Kasumi-1 (cell line): ENCODE data around the gene TAGLN.

Experiments used
- DNase-seq, 2 experiments: peaks; one replicate each; lab custom pipeline; 2025; lab: John Stamatoyannopoulos, UW

TAGLN gene

DNA sequence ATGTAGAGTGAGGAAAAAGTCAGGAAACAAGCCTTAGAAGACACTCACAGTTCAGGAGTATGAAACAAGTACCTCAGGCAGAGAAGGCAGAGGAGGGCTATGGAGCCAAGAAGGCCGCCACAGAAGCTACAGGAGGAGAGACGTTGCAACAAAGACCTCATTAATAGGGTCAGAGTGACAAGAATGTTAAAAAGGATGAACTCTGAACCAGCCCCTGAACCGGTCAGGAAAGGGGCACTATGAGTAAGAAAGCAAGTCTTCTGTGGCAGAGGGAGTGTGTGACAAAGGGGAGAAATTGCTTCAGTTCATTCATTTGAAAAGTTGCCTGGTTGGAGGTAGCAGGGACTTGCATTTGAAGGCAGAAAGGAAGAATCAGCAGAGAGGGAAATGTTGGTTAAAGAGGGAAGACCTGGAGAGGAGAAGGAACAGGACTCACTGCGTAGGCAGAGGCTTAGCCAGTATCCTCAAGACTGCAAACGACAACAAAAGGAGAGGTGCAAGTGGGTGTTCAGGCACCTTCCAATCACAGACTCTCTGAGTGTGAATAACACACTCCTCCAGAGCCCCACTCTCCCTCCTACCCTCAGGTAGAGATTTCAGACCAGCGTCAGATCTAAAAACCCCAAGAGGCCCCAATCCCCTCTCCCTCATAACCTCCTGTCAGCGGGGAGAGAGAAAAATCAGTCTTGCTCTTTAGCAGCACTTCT, 15.4 kb downstream of the TAGLN start:
- DNase-seq, result no peak

DNA sequence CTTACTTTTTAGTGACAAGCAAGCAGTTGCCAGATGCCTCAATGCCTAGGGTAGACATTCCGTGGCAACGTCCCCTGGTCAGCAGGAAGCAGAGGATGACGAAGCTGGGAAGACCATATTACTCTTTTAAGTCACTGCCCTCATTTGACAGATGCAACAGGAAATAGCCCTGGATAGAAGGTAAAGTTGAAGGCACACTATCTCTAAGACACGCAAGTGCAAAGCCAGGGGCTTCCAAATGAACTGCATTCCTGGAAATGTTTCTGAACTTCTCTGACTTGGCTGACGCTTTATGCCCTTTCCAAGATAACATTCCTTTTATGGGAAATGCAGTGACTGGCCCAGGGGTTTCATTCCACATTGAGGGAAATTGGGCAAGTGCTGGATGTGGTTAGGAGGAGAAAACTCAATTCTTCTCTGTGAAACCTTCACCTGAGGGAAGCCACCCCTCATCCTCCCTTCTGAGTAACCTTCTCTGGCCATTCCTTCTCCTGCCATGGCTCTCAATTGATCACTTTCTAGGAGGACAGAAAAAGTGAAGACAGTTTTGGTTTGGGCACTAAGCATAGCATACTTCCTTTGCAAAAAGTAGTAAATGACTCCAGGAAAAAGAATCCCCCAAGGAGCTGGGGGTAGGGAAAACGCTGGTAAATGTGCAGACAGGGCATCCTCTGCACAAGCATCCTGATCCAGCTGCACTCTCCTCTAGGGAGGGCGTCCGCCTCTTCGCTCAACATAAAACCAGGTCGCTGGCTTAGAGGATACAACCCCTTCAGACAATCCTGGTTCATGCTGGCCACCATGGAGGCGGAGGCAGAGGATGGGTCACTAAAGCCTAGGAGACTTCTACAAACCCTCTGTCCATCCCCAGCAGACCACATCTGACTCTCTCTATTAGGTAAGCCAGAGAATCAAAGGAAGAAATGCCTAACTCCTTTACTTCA, 18.2 kb downstream of the TAGLN start:
- no peak for DNase-seq

DNA sequence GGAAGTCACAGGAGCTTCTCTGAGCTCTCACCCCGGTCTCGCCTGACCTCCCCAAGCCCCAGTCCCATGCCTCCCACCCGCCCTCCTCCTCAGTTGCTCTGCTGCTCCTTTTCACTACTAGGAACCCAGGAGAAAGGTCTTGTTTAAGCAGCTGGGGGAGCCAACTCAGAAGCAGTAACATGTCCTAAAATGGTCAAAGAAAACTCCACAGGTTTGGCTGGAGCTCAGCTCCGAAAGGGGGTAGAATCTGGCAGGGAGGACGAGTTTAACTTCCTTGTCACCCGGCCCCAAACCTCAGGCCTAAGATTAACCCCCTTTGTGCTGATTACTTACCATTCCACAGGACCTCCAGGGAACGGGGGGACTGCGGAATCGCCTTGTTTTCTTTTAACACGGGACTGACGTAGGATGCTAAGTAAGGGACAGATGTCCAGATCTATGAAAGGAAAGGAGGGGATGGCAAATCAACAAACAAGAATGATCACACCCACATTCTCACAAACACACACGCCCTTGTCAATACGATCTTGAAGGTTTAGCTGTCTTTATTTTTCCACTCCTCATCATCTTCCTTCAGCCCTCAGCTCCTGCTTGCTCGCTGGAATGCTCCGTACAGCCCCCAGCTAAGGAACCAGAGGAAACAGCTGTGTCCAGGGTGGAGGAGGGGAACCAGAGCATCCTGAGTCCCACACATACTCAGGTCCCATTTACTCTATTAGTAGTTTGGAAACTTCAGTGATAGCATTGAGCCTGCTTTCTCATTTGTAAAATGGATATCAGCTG, 19.2 kb downstream of the TAGLN start:
- DNase-seq, result no peak

DNA sequence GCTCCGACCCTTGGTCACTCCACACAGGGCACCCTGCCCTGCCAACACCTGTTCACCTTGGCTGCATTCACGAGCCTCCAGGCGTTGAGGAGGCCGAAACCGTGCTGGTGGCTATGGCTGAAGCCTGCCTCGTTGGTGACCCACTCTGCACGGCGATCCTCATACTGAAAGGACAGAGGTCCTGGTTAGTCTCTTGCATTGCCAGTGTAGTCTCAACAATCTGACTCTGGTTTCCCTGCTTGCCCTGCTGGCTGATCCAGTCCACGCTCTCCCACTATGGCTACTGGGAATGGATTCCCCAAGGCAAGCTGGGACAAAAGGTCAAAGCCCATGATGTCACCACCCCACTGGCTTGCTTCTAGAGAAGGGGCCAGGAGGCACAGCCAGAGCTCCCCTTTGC, 19.8 kb downstream of the TAGLN start:
- no peak for DNase-seq

DNA sequence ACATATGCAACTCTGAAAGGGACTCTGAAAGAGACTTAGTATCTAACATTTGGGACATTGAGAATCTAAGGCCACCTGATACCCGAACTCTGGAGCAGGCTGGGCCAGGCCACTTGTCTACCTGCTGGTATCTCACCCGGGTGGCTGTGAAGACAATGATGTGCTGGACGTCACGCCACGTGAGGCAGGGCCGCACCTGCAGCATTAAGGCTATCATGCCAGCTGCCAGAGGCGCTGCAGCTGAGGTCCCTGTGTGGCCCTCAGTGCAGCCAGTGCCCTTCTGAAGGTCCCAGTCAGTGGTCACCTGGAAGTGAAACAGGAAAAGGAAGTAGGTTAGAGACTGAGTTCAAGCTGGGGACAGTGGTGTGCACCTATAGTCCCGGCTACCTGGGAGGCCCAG, 20.3 kb downstream of the TAGLN start:
- no peak for DNase-seq

DNA sequence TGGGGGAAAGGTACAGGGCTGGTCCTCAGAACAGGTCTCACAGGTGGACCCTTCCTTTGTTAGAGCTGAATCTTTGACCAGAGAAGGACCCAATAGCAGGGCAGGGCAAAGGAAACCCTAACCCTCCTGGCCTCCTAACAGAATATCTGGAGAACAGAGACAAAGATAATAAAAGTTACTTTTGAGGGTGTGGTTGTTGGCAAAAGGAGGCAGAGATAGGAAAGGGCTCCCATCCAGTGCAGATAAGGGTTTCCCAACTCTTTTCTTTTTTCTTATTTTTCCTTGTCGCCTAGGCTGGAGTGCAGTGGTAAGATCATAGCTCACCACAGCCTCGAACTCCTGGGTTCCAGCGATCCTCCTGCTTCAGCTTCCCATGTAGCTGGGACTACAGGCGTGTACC, 20.8 kb downstream of the TAGLN start:
- DNase-seq, result no peak

DNA sequence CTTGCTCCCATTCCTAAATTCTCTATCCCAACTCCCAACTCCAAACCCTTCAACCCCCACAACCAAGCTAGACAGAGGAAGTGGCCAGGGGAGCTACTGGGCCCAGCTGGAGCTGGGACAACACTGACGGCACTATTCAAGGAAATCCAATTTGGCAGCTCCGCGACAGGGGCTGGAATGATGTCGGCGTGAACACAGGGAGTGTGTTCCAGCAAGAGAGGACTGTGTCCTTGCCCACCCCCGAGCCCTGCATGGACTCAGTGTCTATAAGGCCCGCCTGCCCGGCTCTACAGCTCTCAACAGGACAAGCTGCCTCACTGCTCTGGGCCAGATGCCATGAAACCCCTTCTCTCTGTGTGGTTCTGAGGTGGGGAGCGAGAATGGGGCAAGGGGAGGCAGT, 21.4 kb downstream of the TAGLN start:
- DNase-seq, result no peak

DNA sequence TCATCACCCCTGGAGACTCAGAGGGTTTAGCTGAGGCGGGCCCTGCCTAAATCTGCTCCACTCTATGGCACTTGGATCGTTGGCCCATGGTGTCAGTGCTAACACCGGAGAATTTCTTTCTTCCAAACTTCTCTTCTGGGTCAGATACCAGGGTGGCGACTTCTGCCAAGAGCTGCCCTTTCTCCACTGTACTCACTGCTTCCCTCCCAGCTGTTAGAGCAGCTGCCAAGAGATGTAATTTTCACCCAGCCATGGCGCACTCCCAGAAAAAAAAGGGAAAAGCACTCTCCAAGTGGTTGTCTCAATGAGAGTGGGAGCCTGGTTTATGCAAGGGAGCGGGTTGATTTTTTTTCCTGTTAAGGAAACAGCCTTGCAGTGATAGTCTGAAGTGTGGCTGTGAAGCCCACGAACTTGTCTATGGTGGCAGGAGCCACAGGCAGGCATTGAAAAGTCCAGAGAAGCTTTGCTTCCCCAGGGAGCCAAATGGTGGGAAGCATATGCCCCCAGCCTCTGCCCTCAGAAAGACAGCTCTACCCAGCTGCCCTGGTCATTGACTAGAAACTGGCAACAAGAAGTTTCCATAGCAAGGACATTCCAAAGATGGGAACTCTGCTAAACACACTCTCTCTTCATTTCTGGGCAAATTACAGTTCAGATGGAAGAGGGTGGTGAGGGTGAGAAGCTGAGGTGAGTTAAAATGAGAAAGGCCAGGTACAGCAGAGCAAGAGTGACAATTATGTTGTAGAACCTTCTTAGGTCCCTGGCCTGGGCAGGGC, 22.0 kb downstream of the TAGLN start:
- DNase-seq, result no peak

DNA sequence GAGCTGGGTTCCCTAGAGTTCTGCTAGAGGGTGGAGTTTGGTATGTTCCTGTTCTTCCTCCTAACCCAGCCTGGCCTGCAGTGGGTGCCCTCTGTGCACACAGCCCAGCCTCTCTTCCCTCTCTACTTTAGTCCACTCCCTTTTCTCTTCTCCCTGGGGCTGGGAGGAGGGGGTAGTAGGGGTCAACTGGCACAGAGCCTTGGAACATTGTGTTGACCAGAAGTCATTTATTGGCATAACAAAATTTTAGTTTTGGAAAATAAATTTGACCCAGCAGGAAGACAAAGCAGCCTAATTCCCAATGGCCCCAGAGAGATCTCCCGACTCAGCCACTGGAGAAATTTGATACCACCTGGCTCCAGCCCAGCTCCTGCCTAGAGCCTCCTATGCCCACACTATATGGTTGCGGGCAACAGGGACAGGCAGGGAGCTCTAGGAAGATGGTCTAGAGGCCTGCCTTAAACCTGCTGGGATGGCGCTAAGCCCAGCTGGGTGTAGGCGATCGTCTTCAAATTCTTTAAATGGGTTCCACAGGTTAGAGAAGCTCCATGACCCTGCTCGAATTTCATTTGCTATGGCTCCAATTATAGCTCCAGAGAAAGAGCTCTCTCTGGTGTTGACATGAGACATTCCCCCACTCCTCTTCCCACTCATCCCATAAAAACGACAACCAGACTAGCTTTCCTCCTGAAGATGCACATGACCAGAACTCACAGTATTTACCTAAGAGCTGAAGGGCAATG, 22.8 kb downstream of the TAGLN start:
- no peak for DNase-seq

DNA sequence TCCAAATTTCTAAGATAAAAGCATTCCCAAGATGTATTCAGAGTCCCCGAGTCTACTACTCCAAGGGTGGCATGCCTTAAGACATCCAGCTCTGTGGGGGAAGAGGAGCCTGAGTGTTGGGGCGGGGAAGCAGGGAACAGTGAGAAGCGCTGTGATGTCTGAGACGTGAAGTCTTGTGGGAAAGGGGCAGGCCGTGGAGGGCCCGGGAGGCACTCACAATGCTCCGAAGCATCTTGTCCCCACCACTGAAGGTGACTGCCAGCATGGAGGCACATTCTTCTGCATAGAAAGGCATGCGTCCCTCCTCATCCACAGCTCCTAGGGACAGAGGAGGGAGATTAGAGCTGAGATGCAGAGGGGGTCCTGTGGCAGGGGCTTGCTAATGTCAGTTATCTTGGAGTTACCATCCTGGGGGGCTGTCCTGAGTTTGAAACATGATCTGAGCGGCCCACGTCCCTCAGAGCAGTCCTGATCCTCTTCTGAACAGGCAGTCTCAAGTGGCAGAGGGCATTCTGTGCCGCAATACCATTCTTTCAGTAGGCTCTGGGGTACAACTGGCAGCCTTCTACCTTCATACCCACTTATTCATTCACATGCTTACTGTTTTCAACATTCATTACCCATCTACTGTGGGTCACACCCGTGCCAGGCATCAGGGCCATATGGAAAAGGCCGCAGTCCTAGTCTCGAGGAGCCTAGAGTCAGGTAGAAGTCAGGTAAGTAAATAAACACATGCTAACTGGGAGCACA, 24.0 kb downstream of the TAGLN start:
- no peak for DNase-seq

DNA sequence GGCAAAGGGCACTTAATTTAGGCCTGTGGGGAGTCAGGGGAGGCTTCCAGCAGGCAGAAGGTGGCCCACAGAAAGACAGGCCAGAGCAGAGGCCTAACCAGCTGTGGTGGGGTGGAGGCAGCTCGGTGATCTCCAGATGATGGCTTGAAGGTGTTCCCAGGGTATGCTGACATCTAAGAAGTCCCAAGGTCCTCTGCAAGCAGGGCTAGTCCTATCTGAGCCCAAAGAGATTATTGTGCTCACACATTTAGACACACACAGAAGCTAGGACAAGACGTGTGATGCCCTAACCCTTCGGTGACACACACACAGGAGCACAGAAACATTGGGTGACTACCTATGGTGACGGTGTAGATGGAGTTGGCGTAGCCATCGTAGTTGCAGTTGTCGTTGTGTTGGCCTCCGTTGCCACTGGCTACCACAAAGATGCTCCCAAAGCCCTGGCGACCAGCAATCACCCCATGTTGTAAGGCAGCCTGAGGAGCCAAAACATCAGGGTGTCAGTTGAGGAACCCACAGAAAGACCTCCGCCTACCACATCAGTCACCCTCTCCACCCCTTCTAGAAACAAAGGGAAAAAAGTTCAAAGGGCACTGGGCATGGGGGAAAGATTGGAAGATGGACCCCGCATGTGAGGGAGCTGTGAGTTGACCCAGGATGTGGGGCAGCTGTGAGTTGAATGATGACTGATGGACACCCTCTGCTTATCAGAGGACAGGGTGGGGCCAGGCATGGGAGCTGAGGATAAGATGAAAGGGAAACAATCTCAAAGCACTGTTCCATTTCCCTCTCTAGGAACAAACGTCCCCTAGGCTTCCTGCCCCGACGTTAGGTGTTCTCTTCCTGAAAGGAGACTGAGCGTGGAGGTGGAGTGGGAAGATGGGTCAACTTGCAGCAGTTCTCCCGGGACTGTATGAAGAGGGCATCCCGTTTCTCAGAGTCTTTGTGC, 24.8 kb downstream of the TAGLN start:
- no peak for DNase-seq

DNA sequence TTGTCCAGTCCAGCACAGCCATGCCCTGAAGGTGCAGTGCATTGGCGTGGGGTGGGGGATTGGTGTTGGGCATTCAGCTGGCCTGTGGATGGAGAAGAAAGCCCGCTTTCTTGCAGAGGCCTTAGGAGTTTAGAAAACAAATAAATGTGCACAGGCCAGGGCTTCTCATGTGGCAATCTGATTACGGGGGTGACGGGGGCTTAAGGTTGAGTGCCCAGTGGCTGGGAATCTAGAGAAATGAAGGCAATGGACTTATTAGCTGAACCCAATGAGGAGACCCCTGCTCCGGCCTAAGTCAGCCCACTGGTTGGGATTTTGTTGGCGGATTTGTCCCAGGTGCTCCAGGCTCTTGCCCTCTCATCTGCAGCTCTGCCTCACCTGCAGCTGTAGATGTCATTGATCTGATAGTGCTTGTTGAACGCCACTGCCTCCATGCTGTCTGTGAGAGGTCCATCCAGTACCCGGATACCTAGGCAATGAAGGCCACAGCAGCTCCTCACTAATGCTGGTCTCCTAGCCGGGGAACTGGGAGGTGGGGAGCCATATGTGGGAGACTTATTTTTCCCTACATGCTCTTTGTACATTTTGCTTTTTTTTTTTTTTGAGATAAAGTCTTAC, 26.5 kb downstream of the TAGLN start:
- DNase-seq, result no peak

DNA sequence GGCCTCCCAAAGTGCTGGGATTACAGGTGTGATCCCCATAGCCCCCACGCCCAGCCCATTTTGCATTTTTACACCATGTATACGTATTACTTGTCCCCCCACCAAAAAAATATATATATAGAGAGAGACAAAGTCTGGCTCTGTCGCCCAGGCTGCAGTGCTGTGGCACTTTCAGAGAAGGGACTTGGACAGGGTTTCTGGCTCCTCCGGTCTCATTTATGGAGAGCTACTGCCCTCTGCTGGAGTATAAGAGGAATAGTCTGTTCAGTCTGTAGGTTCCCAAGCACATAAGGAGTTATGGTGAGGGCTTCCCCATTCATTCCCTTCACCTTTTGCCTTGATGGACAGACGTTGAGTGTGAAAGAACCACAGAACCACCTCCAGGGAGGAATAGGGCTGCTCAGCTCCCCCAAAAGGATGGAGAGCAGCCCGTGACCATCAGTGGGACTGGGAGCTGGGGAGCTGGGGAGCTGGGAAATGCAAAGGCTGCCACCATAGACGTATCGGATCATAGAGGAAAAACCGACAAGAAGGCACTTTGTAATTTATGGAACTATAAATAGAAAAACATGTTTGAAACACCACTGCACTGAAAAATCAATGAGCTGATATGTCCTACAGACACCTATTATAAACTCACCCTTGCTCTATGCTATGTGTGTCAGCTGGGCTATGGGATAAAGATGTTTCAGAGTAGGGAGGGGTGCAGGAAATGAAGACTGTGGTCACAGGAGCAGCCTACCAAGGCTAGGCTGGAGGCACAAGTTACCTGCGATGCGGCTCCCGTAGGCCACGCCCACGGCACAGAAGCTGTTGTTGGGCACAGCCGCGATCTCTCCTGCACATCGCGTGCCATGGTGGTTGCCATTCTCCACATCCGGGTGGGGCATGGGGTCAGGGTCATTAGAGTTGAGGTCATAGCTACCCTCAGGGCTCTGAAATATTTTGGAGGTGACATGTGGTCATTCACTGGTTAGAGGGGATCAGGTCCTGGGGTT, 27.5 kb downstream of the TAGLN start:
- peak; percentile 92 to 94 for DNase-seq

DNA sequence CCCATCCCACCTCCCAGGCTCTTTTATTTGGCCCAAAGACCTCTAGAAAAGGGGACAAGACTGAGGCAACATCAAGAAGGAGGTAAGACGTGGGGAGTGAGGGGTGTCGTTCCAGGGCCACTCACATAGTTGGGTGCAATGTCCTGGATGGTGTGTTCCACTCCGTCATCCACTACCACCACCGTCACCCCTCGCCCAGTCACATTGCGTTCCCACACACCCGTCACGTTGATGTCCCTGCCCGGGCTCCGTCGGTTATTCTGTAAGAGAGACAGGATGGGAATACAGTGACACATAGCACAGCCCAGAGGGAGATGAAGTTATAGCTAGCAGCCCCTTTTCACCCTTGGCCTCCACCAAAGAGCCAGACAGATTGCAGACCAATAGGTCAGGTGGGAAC, 28.9 kb downstream of the TAGLN start:
- DNase-seq, result no peak

DNA sequence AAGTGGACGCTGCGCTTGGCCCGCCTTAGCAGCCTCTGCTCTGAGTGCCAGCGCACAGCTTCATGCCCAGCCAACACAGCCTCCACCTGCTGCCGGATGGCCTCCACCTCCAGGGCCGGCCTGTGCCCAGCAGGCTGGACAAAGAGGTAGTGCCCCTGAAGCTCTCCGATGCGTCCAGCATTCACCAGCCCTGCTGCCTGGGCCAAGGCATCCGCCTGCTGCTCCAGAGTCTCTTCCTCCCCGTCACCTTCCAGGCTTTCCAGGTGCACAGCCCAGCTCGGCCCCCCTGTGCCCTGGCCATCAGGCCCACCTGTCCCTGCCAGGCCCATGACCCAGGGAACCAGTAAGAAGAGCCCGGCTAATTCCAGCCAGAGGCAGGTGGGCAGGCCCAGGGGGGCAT, 30.2 kb downstream of the TAGLN start:
- DNase-seq, result no peak

DNA sequence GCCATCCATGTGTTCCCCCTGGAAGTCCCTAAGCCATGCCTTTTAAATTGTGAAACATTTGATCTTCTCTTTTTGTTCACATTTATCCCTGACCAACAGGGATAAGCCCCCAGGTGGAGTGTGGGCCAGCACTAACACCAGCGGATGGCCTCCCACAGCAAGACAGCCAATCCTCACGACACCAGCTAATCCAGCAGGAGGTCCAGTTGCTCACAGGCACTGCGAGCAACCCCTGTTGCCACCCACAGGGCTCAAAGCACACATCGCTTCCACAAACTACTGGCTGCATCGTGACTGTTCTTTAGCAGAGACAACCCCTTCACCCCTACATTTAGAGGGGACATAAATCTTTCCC, 30.7 kb downstream of the TAGLN start:
- DNase-seq, result no peak

DNA sequence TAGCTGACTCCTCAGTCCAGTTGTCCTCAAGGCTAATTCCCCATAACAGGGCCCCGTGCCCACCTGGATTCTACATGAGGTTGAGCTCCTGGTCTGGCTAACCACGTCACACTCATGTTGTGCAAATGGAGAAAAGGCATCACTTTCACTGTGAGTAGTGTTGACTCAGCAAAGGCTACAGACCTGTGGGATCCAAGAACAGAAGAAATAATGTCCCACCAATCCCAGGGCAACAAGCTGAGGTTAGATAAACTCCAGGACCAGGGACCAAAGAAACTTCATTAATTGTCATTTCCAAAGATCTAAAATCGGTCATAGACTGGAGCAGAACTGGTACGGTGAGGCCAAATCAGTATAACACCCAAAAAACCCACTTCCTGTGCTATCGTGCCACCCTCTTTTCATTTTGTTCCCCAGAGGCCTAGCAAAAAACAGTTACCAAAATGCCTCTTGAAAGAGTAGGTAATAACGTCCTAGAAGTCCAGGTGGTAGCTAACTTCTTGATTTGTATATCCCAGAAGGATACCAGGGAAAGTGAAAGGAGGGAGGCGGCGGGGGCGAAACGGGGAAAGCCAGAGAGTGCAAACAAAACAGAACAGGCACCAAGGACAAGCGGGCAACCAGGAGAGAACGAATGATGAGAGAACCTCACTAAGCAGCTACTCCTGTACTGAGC, 31.3 kb downstream of the TAGLN start:
- no peak for DNase-seq
